AG08395 (cell line): ENCODE measurements around the gene BICRAL.
A peak's percentile ranks its signal among the peaks of the same experiment; 100 is the strongest.
"Not testable (repeated sequence)": the region's sequence is repeated elsewhere in the genome, so short reads cannot be mapped to it uniquely, and the experiment has no call there.

Source experiments
- DNase-seq: peaks from one replicate; pipeline ENCODE4 v3.0.0; 2012; ENCODE audit warnings: mixed read lengths, low spot score

BICRAL gene

GRCh38 chr6:42795651-42796050 is 13.8 kb downstream of the BICRAL start:
- no peak for DNase-seq

- no peak for DNase-seq
Measured at GRCh38 chr6:42796171-42796570, 14.3 kb downstream of the BICRAL start.

DNA sequence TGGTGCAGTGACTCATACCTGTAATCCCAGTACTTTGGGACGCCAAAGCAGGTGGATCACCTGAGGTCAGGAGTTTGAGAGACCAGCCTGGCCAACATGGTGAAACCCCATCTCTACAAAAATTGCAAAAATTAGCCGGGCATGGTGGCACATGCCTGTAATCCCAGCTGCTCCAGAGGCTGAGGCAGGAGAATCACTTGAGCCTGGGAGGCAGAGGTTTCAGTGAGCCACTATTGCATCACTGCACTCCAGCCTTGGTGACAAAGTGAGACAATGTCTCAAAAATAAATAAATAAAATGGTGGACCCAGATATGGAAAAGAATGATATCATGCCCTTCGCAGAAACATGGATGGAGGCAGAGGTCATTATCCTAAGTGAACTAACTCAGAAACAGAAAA is 15.8 kb downstream of the BICRAL start:
- DNase-seq = not testable (repeated sequence)

GRCh38 chr6:42805297-42805861 is 23.5 kb downstream of the BICRAL start:
- no peak for DNase-seq

GRCh38 chr6:42806359-42806758 is 24.5 kb downstream of the BICRAL start:
- not testable (repeated sequence) for DNase-seq

DNA sequence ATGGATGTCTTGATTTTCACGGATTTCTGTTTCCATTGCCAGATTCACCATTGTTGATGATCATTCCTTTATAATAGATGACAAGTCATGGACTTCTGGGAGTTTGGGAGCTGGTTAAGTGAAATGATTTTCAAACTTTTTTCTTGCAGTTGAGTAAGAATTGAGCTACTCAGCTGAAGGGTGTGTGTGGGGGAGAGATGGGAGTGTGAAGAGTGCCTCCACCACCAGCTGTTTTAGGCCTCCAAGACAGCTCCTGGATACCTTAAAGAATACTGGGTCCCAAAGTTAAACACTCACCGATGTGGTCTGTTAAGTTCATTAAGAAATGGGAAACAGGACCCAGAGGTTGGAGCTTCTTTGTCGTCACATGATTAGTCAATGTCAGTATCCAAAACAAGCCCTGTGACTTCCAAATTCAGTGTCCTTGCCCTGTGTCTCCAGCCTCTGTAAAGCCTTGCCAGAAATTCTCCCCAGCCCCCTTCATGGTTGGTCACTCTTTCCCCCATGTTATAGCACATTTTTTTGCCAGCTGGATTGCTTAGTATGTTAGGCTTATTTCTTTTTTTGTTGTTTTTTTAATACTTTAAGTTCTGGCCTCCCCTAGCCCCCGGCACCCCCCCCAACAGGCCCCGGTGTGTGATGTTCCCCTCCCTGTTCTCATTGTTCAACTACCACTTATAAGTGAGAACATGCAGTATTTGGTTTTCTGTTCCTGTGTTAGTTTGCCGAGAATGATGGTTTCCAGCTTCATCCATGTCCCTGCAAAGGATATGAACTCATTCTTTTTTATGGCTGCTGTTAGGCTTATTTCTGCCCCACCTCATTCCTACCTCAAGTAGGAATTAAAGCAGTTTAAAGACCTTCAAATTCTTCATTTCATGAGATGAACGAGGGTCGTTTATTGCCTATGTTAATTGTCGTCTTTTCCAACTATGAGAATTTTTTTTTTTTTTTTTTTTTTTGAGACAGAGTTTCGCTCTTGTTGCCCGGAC is 26.9 kb downstream of the BICRAL start:
- no peak for DNase-seq

DNA sequence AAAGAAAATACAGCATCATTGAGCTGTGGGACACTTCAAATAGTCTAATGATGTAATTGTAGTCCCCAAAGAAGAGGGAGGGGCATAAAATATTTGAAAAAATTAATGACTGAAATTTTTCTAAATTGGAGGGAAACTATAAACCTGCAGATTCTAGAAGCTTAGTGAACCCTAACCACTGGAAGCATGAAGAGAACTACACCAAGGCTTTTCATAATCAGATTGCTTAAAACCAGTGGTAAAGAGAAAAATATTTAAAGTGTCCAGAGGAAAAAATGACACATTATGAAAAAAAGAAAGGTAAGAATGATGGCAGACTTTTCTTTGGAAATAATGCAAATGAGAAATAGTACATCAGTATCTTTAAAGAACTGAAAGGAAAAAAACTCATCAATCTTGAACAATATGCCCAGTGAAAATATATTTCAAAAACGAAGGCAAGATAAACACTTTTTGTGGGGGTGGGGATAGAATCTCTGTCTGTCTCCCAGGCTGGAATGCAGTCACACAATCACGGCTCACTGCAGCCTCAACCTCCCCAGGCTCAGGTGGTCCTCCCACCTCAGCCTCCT is 31.3 kb downstream of the BICRAL start:
- DNase-seq = no peak

DNA sequence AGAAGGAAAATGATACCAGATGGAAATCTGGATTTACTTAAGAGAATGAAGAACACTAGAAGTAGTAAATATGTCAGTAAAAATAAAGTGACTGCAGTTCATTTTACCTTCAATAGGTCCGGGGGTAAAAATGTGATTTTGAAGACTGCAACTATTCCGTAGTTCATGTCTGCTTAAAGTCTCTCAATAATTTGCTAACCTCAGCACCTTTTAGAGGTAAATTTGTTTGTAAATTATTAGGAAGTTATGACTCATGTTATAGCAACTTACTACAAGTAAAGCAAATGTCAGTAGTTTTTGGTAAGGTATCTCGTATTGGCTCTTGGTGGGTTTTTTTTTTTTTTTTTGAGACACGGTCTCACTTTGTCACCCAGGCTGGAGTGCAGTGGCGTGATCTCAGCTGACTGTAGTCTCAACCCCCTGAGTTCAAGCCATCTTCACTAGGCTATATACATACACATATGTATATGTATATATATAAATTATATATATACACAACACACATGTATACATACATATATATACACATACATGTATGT is 32.1 kb downstream of the BICRAL start:
- DNase-seq = no peak

DNA sequence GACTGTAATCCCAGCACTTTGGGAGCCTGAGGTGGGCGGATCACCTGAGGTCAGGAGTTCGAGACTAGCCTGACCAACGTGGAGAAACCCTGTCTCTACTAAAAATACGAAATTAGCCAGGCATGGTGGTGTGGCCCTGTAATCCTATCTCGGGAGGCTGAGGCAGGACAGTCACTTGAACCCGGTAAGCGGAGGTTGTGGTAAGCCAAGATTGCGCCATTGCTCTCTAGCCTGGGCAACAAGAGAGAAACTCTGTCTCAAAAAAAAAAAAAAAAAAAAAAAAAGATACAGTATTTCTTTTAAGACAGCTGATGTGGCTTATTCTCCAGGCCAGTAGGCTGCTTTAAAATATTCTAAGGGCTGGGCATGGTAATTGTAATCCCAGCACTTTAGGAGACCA is 33.9 kb downstream of the BICRAL start:
- not testable (repeated sequence) for DNase-seq

DNA sequence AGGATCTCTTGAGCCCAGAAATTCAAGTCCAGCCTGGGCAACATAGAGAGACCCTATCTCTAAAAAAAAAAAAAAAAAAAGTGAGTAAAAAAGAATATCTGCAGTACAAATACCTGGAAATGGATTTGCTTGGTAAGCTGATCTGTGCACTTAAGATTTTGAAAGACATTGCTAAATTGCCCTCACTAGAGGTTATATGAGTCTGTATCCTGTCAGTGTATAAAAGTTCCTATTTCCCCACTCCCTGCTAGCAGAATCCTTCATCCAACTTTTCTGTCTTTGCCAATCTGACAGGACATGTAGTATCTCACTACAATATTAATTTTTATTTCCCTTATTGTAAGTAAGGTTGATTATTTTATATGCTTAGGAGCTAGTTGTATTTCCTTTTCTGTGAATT is 36.1 kb downstream of the BICRAL start:
- DNase-seq = no peak

- DNase-seq = no peak
Measured at GRCh38 chr6:42818416-42818815, 36.6 kb downstream of the BICRAL start.

GRCh38 chr6:42818878-42819277 is 37.0 kb downstream of the BICRAL start:
- DNase-seq = no peak

GRCh38 chr6:42819803-42820511 is 38.1 kb downstream of the BICRAL start:
- DNase-seq = peak; percentile 70

GRCh38 chr6:42820512-42821340 is 38.9 kb downstream of the BICRAL start:
- DNase-seq = peak; percentile 53

- DNase-seq = no peak
Measured at GRCh38 chr6:42821341-42821668, 39.5 kb downstream of the BICRAL start.

- peak; percentile 52 for DNase-seq
Measured at GRCh38 chr6:42821846-42822245, 40.0 kb downstream of the BICRAL start.

DNA sequence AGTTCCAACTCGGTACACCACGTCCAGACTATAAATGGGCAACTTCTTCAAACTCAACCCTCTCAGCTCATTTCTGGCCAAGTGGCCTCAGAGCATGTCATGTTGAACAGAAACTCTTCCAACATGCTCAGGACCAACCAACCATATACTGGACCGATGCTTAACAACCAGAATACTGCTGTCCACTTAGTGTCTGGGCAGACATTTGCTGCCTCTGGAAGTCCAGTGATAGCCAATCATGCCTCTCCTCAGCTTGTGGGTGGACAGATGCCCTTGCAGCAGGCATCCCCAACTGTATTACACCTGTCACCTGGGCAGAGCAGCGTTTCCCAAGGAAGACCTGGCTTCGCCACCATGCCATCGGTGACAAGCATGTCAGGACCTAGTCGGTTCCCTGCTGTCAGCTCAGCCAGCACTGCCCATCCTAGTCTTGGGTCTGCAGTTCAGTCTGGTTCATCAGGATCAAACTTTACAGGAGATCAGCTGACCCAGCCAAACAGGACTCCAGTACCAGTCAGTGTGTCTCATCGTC is 47.8 kb downstream of the BICRAL start:
- DNase-seq = no peak

- no peak for DNase-seq
Measured at GRCh38 chr6:42831237-42831636, 49.4 kb downstream of the BICRAL start.

- no peak for DNase-seq
Measured at GRCh38 chr6:42834056-42834455, 52.2 kb downstream of the BICRAL start.

GRCh38 chr6:42841844-42842584 is 60.2 kb downstream of the BICRAL start:
- no peak for DNase-seq
